Hepatocyte (in vitro differentiated cells): ENCODE measurements around the gene MTFP1. TPM values are rescaled to one million over a fixed set of nuclear protein-coding genes. Genes with fewer than 3 reads are reported as not detected.
A peak's percentile ranks its signal among the peaks of the same experiment; 100 is the strongest.
"Not testable (repeated sequence)": the region's sequence is repeated elsewhere in the genome, so short reads cannot be mapped to it uniquely, and the experiment has no call there.

ENCODE experiments used
- DNase-seq: peaks from one replicate; pipeline ENCODE4 v3.0.0-alpha.2; 2016; ENCODE audit warnings: low spot score
- H2AFZ ChIP-seq: fragments of 200-600 bp; sonication (generic); 2 replicates; pipeline ENCODE4 v1.6.0; 2016; ENCODE audit warnings: antibody characterized with exemption, mild to moderate bottlenecking
- H3K27ac ChIP-seq: fragments of 200-600 bp; sonication (generic); 2 replicates; pipeline ENCODE4 v1.5.1; 2016; ENCODE audit warnings: mild to moderate bottlenecking
- H3K27me3 ChIP-seq: fragments of 200-600 bp; sonication (generic); 2 replicates; pipeline ENCODE4 v1.6.1; 2016
- H3K36me3 ChIP-seq: fragments of 200-600 bp; sonication (generic); replicated peaks from 2 replicates; pipeline ENCODE4 v1.5.1; 2016; ENCODE audit warnings: low read depth; ENCODE audit not compliant: insufficient read depth
- H3K4me1 ChIP-seq: fragments of 200-600 bp; sonication (generic); 2 replicates; pipeline ENCODE4 v1.5.1; 2016; ENCODE audit warnings: mild to moderate bottlenecking, moderate library complexity; ENCODE audit not compliant: insufficient read depth
- H3K4me2 ChIP-seq: fragments of 200-600 bp; sonication (generic); 2 replicates; pipeline ENCODE4 v1.6.0; 2016
- H3K4me3 ChIP-seq: fragments of 200-600 bp; sonication (generic); 2 replicates; pipeline ENCODE4 v1.5.1; 2016; ENCODE audit warnings: mild to moderate bottlenecking
- H3K79me2 ChIP-seq: fragments of 200-600 bp; sonication (generic); 2 replicates; pipeline ENCODE4 v1.6.0; 2017; ENCODE audit warnings: mild to moderate bottlenecking
- H3K9me2 ChIP-seq: fragments of 200-600 bp; sonication (generic); replicated peaks from 2 replicates; pipeline ENCODE4 v1.6.0; 2017; ENCODE audit warnings: mild to moderate bottlenecking; ENCODE audit not compliant: insufficient read depth
- H3K9me3 ChIP-seq: fragments of 200-600 bp; sonication (generic); 2 replicates; pipeline ENCODE4 v1.5.1; 2016; ENCODE audit warnings: low read depth, mild to moderate bottlenecking
- H4K20me1 ChIP-seq: fragments of 200-600 bp; sonication (generic); 2 replicates; pipeline ENCODE4 v1.6.0; 2016; ENCODE audit warnings: mild to moderate bottlenecking; ENCODE audit not compliant: insufficient read depth, poor library complexity, severe bottlenecking
- EZH2 ChIP-seq: fragments of 200-600 bp; sonication (generic); IDR thresholded peaks from 2 replicates; pipeline ENCODE4 v1.6.1; 2016; ENCODE audit warnings: antibody characterized with exemption, mild to moderate bottlenecking, borderline replicate concordance
- EZH2phosphoT487 ChIP-seq: fragments of 200-600 bp; sonication (generic); IDR thresholded peaks from one replicate; pipeline ENCODE4 v1.6.1; 2018; ENCODE audit warnings: antibody characterized with exemption, mild to moderate bottlenecking, low read depth, moderate library complexity; ENCODE audit not compliant: unreplicated experiment, severe bottlenecking
- WGBS: methylation state at CpG from one replicate; pipeline ENCODE4 v1.1.6; 2016; ENCODE audit warnings: low lambda C conversion rate; ENCODE audit errors: missing lambda C conversion rate; 5-methylcytosine and 5-hydroxymethylcytosine counted together
- polyA plus RNA-seq: library from polyadenylated mRNA; unstranded; fragments of >200 nt; fragmentation: Nextera tagmentation; extraction: Ambion mirVana; gene quantifications from 2 replicates; pipeline ENCODE4 v1.2.1, GENCODE V29; 2016
- total RNA-seq: library from RNA; depleted of rRNA; stranded (reverse); fragments of >200 nt; gene quantifications from 2 replicates; pipeline ENCODE4 v1.2.3, GENCODE V29; 2014
- TF ChIP-seq, protein P1 (sequence below): fragments of 200-600 bp; sonication (generic); IDR thresholded peaks from 2 replicates; pipeline ENCODE4 v1.5.1; 2016; ENCODE audit warnings: antibody characterized with exemption, mild to moderate bottlenecking; ENCODE audit not compliant: poor library complexity

MTFP1 gene
- total and polyA plus RNA-seq, 2 experiments from 2014 or later, result 16.3 to 22.3 TPM

DNA sequence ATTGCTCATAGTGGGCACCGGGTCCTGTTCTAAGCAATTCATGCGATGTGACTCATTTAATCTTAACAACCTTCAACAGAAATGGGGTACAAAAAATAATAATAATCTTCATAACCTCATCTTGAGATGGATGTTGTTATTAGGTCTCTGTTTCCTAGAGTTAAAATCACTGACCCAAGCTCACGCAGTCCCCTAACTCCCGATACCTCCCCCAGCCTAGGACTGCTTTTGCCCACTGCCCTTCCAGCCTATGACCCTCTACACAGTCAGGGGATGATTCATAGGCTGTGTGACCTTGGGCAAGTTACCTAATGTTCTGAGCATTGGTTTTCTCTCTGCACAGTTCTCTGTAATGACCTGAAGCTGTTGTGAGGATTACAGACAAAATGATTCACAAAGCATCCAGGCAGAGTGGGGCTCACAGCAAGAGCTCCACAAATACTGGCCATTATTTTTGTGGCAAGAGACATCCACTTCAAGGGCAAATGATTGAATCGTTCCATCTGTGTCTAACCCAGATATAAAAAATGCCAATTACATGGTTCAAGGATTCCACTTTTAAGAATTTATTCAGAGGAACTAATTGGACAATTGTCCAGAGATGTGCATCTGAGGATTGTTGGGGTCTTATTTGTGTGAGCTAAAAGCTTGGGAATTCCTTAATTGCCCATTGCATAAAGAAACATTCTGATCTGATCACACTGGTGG lies 20.0 kb downstream of the MTFP1 start:
- H3K27me3 ChIP-seq, result no peaks in the 10 kb centered on the region
- TF ChIP-seq EZH2 (no peak), EZH2phosphoT487 (no peak)
- TF ChIP-seq, protein P1, sequence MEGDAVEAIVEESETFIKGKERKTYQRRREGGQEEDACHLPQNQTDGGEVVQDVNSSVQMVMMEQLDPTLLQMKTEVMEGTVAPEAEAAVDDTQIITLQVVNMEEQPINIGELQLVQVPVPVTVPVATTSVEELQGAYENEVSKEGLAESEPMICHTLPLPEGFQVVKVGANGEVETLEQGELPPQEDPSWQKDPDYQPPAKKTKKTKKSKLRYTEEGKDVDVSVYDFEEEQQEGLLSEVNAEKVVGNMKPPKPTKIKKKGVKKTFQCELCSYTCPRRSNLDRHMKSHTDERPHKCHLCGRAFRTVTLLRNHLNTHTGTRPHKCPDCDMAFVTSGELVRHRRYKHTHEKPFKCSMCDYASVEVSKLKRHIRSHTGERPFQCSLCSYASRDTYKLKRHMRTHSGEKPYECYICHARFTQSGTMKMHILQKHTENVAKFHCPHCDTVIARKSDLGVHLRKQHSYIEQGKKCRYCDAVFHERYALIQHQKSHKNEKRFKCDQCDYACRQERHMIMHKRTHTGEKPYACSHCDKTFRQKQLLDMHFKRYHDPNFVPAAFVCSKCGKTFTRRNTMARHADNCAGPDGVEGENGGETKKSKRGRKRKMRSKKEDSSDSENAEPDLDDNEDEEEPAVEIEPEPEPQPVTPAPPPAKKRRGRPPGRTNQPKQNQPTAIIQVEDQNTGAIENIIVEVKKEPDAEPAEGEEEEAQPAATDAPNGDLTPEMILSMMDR, result no peak
- H3K36me3 ChIP-seq, result no peaks in the 10 kb centered on the region
- no peaks in the 10 kb centered on the region for H3K4me1 ChIP-seq
- no peaks in the 10 kb centered on the region for H3K79me2 ChIP-seq
- no peaks in the 10 kb centered on the region for H3K9me2 ChIP-seq
- H3K4me3 ChIP-seq, result no peak overlapping the region
- H4K20me1 ChIP-seq, result no peaks in the 10 kb centered on the region
- no peak overlapping the region for H3K4me2 ChIP-seq
- 66% methylated on average over 5 of the region's 5 CpGs for WGBS
- no peak overlapping the region for H2AFZ ChIP-seq
- H3K27ac ChIP-seq, result no peak overlapping the region
- H3K9me3 ChIP-seq, result no peaks in the 10 kb centered on the region
- no peak for DNase-seq

DNA sequence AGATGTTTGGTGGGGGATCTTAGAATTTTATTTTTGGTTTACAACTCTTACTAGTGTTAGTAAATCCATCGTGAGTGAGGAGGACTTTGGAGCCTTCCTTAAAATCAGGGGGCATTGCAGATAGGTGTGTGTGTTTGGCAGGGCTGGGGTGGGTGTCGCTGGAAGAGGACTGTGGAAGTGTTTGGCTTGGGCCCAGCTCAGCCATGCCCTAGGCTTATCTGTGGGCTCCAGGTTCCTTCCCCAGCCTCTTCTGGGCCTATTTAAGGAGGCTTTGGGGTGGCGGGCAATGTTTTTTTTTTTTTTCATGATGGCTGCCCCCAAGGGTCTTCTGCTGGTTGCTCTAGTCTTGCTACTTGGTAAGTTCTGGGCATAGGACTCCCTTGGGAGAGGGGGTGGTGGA lies 22.1 kb downstream of the MTFP1 start:
- Histone ChIP-seq H4K20me1 (no peaks in the 10 kb centered on the region), H3K79me2 (no peaks in the 10 kb centered on the region), H3K9me3 (no peaks in the 10 kb centered on the region), H3K36me3 (no peaks in the 10 kb centered on the region), H2AFZ (no peak overlapping the region), H3K4me1 (no peaks in the 10 kb centered on the region), H3K4me3 (no peak overlapping the region), H3K9me2 (no peaks in the 10 kb centered on the region), H3K27ac (no peak overlapping the region), H3K27me3 (no peaks in the 10 kb centered on the region), H3K4me2 (no peak overlapping the region)
- no peak for DNase-seq
- WGBS, result 91% methylated on average over 3 of the region's 3 CpGs
- no peak for TF ChIP-seq EZH2phosphoT487
- TF ChIP-seq, protein P1, result no peak
- TF ChIP-seq EZH2, result no peak

DNA sequence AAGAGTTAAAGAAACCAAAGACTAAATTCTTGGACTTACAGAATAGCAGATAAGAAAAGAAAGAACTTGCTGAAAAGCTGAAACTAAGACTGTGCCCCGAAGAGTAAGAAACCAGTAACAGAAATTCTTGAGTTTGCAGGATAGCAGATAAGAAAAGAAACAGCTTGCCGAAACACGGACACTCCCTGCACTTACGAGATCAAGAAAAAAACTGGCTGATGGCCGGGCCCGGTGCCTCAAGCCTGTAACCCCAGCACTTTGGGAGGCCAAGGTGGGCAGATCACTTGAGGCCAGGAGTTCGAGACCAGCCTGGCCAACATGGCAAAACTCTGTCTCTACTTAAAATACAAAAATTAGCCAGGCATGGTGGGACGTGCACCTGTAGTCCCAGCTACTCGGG lies 25.9 kb downstream of the MTFP1 start:
- not testable (repeated sequence) for H3K4me1 ChIP-seq, H3K9me2 ChIP-seq, H3K9me3 ChIP-seq, H3K79me2 ChIP-seq, DNase-seq, H2AFZ ChIP-seq, H3K36me3 ChIP-seq, H4K20me1 ChIP-seq, H3K27ac ChIP-seq, H3K27me3 ChIP-seq, H3K4me3 ChIP-seq
- WGBS, result 40% methylated on average over 9 of the region's 9 CpGs
- peak overlapping the region; percentile 55 for H3K4me2 ChIP-seq

DNA sequence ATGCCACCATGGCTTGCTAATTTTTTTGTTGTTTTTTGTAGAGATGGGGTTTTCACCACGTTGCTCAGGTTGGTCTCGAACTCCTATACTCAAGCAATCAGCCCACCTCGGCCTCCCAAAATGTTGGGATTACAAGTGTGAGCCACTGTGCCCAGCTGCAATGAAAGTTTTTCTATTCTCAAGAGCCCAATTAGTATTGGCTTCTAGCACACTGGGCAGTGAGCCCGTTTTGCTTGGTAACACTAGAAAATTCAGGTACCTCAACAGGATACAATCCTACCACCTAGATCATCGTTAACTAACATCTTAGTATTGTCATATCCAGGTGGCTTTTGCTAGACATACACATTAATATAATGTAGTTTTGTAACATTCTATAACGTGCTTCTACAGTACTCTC lies 27.3 kb downstream of the MTFP1 start:
- Histone ChIP-seq H3K9me2 (no peaks in the 10 kb centered on the region), H2AFZ (no peak overlapping the region)
- 83% methylated on average over 6 of the region's 6 CpGs for WGBS

More for the DNA sequence above, 27.3 kb downstream of the MTFP1 start:
- no peak for DNase-seq
- H4K20me1 ChIP-seq, result no peaks in the 10 kb centered on the region
- H3K4me1 ChIP-seq, result no peaks in the 10 kb centered on the region
- no peak overlapping the region for H3K27ac ChIP-seq
- H3K27me3 ChIP-seq, result no peaks in the 10 kb centered on the region
- no peak overlapping the region for H3K4me3 ChIP-seq
- H3K4me2 ChIP-seq, result no peak overlapping the region
- H3K36me3 ChIP-seq, result no peaks in the 10 kb centered on the region
- no peaks in the 10 kb centered on the region for H3K79me2 ChIP-seq
- no peaks in the 10 kb centered on the region for H3K9me3 ChIP-seq
- TF ChIP-seq EZH2phosphoT487 (no peak), EZH2 (no peak)
- TF ChIP-seq, protein P1, result no peak
